AG10803 (cell line): ENCODE measurements around the gene KIAA0586.

Experiments used
- DNase-seq: peaks from one replicate; pipeline ENCODE4 v3.0.0; 2010; ENCODE audit warnings: low read depth
- H3K4me3 ChIP-seq: 2 replicates; pipeline ENCODE4 v1.5.1; 2011; ENCODE audit warnings: mild to moderate bottlenecking, low read length, control low read depth
- CTCF ChIP-seq: conservative IDR thresholded peaks from 2 replicates; pipeline ENCODE4 v1.5.1; 2011; ENCODE audit warnings: mild to moderate bottlenecking, low read length, control low read depth, inconsistent platforms

The KIAA0586 gene

DNA sequence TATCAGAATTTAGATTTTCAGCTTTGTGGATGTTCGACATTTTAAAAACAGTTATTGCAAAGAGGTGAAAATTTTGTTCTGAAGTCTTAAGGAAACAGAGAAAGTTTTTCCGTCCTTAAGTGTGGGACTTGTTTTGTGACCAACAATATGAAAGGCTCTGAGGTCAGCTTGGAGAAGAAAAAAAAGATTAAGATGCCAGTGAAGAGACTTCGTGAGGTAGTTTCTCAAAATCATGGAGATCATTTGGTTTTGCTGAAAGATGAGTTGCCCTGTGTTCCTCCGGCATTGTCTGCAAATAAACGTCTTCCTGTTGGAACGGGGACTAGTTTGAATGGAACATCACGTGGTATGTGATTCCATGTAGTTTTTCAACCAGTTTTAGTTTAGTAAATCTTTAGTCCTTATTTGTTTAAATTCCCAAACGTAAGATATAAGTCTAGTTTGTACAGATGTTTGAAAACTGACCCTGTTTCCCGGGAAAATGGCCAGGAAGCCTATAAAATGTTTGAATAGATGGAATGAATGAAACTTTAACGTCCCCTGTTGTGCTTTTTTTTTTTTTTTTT lies 682 bp downstream of the KIAA0586 start:
- peak overlapping the region; percentile 91 for H3K4me3 ChIP-seq
- no peak for TF ChIP-seq CTCF
- peak; percentile 48 for DNase-seq

GRCh38 chr14:58430156-58430555 lies 2.6 kb downstream of the KIAA0586 start:
- DNase-seq = peak; percentile 17
- TF ChIP-seq CTCF = no peak
- H3K4me3 ChIP-seq = no peak overlapping the region

GRCh38 chr14:58439476-58439875 lies 12.0 kb downstream of the KIAA0586 start:
- no peak for DNase-seq
- H3K4me3 ChIP-seq = no peak overlapping the region
- no peak for TF ChIP-seq CTCF

- H3K4me3 ChIP-seq = no peak overlapping the region
- no peak for TF ChIP-seq CTCF
- DNase-seq = no peak
Measured at GRCh38 chr14:58444627-58445026, 17.1 kb downstream of the KIAA0586 start.

DNA sequence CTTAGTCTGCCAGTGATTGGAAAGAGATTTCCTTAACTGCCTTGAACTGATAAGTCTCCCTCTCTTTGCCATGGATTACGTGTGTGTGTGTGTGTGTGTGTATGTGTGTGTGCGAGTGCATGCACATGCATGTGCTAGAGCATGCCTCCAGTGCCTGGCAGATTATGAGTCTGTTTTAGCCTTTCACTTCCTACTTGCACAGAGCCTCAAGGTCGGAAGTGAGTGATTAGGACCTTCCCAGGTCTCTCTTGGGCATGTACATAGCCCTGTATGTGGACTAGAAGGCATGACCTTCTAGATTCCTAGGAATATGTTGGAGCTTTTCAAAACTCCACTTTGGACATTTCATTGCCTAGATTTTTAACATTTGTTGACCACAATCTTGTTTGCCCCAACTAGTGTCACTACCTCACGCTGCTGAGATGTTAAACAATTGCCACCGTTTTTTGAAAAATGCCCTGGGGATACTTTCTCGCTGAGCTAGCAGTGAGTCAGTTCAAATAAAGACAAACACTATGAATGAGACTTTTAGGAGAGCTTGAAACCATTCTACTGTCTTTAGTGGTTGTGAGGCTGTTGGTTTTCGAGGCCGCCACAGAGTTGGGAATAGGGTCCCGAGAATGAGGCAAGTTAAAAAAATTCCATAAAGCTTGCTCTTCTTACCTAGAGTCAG lies 28.2 kb downstream of the KIAA0586 start:
- TF ChIP-seq CTCF = no peak
- H3K4me3 ChIP-seq = no peak overlapping the region
- DNase-seq = no peak

DNA sequence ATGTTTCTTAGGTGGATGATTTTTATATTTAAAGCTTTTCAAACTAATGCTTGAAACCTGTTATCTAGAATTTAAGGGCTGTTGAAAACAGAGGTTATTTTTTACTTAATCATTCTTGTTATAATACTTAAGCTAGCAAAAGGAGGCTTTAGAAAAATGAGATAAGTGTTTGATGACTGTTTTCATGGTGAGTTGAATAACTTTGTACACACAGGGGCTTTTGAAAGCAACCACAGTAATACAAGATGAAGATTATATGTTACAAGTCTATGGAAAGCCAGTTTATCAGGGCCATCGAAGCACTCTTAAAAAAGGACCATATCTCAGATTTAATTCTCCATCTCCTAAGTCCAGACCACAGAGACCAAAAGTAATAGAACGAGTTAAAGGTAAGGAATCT lies 33.3 kb downstream of the KIAA0586 start:
- TF ChIP-seq CTCF = no peak
- no peak for DNase-seq
- no peak overlapping the region for H3K4me3 ChIP-seq

DNA sequence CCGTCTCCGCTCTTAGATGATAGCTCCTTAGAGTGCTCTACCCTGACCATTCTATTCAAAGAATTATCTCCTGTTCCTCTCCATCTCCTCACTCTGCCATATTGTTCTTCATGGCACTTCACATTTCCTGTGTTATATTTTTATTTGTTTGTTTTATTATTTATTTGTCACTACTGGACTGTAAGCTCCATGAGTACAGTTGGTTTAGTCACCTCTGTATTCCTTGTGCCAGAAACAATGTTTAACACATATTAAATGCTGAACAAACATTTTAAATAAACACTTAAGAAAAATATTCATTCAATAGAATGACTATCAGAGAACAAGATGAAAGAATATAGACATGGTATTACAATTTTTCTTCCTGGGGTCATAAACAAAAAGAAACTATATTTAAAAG lies 35.6 kb downstream of the KIAA0586 start:
- no peak for TF ChIP-seq CTCF
- no peak for DNase-seq
- H3K4me3 ChIP-seq = no peak overlapping the region
